ENCODE measurements around the gene HPSE2. TPM values are rescaled to one million over a fixed set of nuclear protein-coding genes. Genes with fewer than 3 reads are reported as not detected.

The HPSE2 gene
- total RNA-seq, 2 experiments from 2014 or later: not detected

- ChIA-PET CTCF (interaction anchor here (1.0 to 4.0 kb wide), 3 partner anchors 20 to 23 kb away, joined by 3 to 15 read pairs (median 6); no protein-coding TSS in a partner anchor), POLR2A (interaction anchor here (1.6 to 1.7 kb wide), 2 partner anchors 10 to 31 kb away, joined by 5 to 8 read pairs; partner anchors contain the start of gene PYROXD2)
- intact Hi-C loops (cut with micrococcal nuclease): no loop called here
- Mint-ChIP-seq H3K4me1 (ENCODE audit: low read depth) (peaks cover 32% of the 10 kb centered on the region), H3K9me3 (no peaks in the 10 kb centered on the region), H3K27ac (peak overlapping the region; percentile 91), H3K36me3 (ENCODE audit: low read depth) (peaks cover 33% of the 10 kb centered on the region), H3K27me3 (no peaks in the 10 kb centered on the region), H3K4me3 (peak overlapping the region; percentile 94)
- ATAC-seq (no peak), DNase-seq (no peak)
- no peak for TF ChIP-seq CTCF (IDR thresholded peaks at IDR 0.05)
These were observed 790.3 kb downstream of the HPSE2 start for GRCh38 chr10:98445200-98445812.

- DNase-seq (no peak), ATAC-seq (no peak)
- peak overlapping the region; percentile 21 for H3K4me3 Mint-ChIP-seq
- no peak for TF ChIP-seq CTCF (IDR thresholded peaks at IDR 0.05)
- peaks cover 32% of the 10 kb centered on the region for H3K4me1 Mint-ChIP-seq (ENCODE audit: low read depth)
- CTCF ChIA-PET: interaction anchor here (1.4 to 4.0 kb wide), 3 partner anchors 17 to 23 kb away, joined by 4 to 15 read pairs (median 6); no protein-coding TSS in a partner anchor
- intact Hi-C loops (cut with micrococcal nuclease): no loop called here
- POLR2A ChIA-PET: no interaction called here
- H3K27me3 Mint-ChIP-seq: no peaks in the 10 kb centered on the region
- no peaks in the 10 kb centered on the region for H3K9me3 Mint-ChIP-seq
- peaks cover 42% of the 10 kb centered on the region for H3K36me3 Mint-ChIP-seq (ENCODE audit: low read depth)
- peak overlapping the region; percentile 23 for H3K27ac Mint-ChIP-seq
These were observed 791.2 kb downstream of the HPSE2 start for GRCh38 chr10:98444314-98445006.

GRCh38 chr10:98438715-98439114 lies 796.9 kb downstream of the HPSE2 start:
- H3K4me1 Mint-ChIP-seq (ENCODE audit: low read depth): peaks cover 22% of the 10 kb centered on the region

GRCh38 chr10:98436704-98437103 lies 798.9 kb downstream of the HPSE2 start:
- ChIA-PET POLR2A (no interaction called here), CTCF (interaction anchor here (3.8 kb wide), 1 partner anchor 11 kb away, joined by 32 read pairs; no protein-coding TSS in a partner anchor)
- Mint-ChIP-seq H3K36me3 (ENCODE audit: low read depth) (peaks cover 72% of the 10 kb centered on the region), H3K4me1 (ENCODE audit: low read depth) (peaks cover 6% of the 10 kb centered on the region), H3K27me3 (no peaks in the 10 kb centered on the region), H3K27ac (no peak overlapping the region), H3K9me3 (no peaks in the 10 kb centered on the region), H3K4me3 (no peak overlapping the region)
- intact Hi-C loops (cut with micrococcal nuclease): no loop called here
- DNase-seq (no peak), ATAC-seq (no peak)
- no peak for TF ChIP-seq CTCF (IDR thresholded peaks at IDR 0.05)

More at GRCh38 chr10:98438715-98439114, 796.9 kb downstream of the HPSE2 start:
- intact Hi-C loops (cut with micrococcal nuclease): no loop called here
- CTCF ChIA-PET: interaction anchor here (0.7 kb wide), 1 partner anchor 13 kb away, joined by 3 read pairs; no protein-coding TSS in a partner anchor
- POLR2A ChIA-PET: interaction anchor here (0.6 kb wide), 1 partner anchor 24 kb away, joined by 3 read pairs; the partner anchor contains the start of gene PYROXD2
- H3K36me3 Mint-ChIP-seq (ENCODE audit: low read depth): peaks cover 69% of the 10 kb centered on the region
- H3K27ac Mint-ChIP-seq: no peak overlapping the region
- no peak for TF ChIP-seq CTCF (IDR thresholded peaks at IDR 0.05)
- ATAC-seq (no peak), DNase-seq (no peak)
- H3K27me3 Mint-ChIP-seq: no peaks in the 10 kb centered on the region
- H3K4me3 Mint-ChIP-seq: no peak overlapping the region
- no peaks in the 10 kb centered on the region for H3K9me3 Mint-ChIP-seq
